VCaP (cell line): ENCODE results near the gene TTC28.

ENCODE experiments used
- H3K27ac ChIP-seq: fragments of 450-650 bp; 2 replicates; pipeline ENCODE4 v1.5.1; 2017
- TF ChIP-seq, protein P1 (sequence below): fragments of 450-650 bp; conservative IDR thresholded peaks from 2 replicates; pipeline ENCODE4 v1.5.1; 2017; ENCODE audit warnings: mild to moderate bottlenecking, moderate library complexity

TTC28 gene

DNA sequence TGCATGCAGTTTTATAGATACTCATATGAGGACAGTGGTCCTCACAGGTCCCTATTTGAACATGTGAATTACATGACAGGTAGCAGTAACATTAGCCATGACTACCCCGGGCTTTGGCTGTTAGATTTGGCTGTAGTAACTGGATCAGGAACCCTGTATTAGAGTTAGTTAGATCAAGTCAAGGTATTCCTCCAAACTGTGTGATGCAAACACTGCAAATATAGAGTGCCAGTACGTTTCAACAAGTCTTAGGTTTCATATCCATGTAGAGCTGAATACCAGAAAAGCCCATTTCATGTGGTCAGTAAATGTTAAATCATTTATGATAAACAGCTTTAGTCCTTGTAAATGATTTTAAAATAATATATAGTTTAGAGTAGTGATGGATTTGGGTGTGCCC, 731.1 kb downstream of the TTC28 start:
- TF ChIP-seq, protein P1, sequence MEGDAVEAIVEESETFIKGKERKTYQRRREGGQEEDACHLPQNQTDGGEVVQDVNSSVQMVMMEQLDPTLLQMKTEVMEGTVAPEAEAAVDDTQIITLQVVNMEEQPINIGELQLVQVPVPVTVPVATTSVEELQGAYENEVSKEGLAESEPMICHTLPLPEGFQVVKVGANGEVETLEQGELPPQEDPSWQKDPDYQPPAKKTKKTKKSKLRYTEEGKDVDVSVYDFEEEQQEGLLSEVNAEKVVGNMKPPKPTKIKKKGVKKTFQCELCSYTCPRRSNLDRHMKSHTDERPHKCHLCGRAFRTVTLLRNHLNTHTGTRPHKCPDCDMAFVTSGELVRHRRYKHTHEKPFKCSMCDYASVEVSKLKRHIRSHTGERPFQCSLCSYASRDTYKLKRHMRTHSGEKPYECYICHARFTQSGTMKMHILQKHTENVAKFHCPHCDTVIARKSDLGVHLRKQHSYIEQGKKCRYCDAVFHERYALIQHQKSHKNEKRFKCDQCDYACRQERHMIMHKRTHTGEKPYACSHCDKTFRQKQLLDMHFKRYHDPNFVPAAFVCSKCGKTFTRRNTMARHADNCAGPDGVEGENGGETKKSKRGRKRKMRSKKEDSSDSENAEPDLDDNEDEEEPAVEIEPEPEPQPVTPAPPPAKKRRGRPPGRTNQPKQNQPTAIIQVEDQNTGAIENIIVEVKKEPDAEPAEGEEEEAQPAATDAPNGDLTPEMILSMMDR, result no peak
- H3K27ac ChIP-seq, result no peak overlapping the region

DNA sequence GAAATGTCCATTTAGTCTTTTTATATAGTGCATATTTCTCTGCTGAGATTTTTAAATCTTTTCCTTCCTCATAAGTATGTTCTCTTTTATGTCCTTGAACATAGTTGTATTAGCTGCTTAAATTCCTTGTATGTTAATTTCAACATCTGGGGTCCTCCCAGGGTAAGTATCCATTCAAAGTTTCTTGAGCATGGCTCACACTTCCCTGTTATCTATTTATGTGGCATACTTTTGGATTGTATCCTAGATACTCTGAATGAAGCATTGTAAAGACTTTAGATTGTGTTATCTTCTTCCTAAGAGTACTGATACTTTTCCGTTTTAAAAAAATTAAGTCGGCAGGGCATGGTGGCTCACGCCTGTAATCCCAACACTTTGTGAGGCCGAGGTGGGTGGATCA, 732.2 kb downstream of the TTC28 start:
- no peak overlapping the region for H3K27ac ChIP-seq
- TF ChIP-seq, protein P1, result no peak

DNA sequence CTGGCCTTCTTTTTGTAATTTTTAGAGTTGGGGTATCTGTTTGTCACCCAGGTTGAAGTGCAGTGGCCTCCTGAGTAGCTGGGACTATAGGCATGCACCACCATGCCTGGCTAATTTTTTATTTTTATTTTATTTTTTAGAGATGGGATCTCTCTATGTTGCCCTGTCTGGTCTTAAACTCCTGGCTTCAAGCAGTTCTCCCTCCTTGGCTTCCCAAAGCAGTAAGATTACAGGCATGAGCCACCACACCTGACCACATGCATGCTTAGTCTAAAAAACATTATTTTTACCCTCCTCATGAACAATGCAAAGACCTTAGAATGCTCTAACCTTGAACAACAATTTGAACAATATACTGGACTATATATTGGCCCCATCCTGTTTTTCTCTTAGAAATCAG, 738.5 kb downstream of the TTC28 start:
- no peak overlapping the region for H3K27ac ChIP-seq
- TF ChIP-seq, protein P1, result no peak

DNA sequence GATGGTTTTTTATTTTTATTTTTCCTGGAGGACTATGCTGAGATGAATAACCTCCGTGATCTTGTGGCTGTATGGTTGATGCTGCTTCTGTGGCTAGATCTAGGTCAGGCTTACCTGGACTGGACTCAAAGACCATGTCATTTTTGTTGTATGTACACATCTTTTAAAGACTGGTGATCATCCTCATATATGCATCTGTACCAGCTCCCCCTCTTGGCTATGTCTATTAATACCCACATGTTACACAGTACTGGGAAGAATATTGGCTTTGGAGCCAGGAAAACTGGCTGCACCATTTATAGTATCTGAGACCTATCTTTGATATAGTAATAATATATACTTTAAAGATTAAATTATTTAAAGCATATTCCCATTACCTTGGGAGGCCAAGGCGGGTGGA, 742.2 kb downstream of the TTC28 start:
- TF ChIP-seq, protein P1, result no peak
- H3K27ac ChIP-seq, result no peak overlapping the region

DNA sequence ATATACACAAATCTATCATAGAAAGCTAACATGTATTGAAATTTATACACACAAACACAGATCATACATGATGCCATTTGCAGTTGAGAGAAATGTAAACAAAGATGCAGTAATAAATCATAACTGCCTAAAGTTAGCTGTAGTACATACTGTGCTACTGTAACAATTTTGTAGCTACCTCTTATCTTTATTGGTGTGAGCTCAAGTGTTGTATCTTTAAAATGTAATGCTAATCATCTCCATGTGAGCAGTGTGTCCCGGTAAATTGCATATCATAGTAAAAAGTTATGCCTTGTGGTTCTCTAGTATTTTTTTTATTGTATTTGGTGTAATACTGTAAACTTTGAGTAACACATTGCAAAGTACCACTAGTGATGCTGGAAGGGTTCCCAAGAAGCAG, 743.7 kb downstream of the TTC28 start:
- H3K27ac ChIP-seq, result no peak overlapping the region; the same call in 1 of the 2 replicates
- TF ChIP-seq, protein P1, result no peak

DNA sequence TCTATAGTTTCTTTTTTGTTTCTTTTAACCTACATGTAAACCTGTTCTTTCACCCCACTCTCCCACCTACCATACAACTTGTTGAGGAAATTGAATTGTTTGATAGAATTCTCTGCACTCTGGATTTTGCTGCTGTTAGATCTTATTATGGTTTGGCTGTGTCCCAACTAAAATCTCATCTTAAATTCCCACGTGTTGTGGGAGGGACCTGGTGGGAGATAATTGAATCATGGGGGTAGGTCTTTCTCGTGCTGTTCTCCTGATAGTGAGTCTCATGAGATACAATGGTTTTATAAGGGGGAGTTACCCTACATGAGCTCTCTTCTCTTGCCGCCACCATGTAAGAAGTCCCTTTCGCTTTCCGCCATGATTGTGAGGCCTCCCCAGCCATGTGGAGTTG, 745.6 kb downstream of the TTC28 start:
- TF ChIP-seq, protein P1, result no peak
- no peak overlapping the region for H3K27ac ChIP-seq

DNA sequence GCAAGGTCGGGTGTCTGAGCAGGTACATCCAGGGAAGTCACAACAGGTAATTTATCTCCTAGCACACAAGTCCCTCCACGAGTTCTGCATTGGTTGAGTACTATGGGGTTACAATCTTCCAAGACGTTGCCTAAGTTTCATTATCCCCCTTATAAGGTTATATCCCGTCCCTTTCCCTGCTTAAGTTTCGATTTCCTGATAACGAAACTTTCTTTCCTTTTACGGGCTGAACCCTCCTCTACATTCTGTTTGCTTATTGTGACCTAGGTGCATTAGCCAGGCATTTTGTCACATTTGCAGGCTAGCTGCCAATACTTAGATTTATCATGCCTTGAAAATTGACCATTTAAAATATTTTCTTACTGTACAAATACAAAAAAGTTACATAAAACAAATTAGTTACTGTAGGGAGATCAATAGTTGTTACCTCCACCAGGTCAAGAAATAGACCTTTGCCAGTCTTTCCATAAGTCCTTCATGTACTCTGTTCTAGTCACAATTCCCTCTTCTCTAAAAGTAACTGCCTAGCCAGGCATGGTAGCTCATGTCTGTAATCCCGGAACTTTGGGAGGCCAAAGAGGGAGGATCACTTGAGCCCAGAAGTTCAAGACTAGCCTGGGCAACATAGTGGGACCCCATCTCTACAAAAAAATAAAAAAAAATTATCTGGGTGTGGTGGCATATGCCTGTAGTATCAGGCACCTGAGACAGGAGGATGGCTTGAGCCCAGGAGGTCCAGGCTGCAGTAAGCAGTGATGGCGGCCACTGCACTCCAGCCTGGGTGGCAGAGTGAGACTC, 746.3 kb downstream of the TTC28 start:
- TF ChIP-seq, protein P1, result no peak

More for the DNA sequence above, 746.3 kb downstream of the TTC28 start:
- no peak overlapping the region for H3K27ac ChIP-seq
